ENCODE results near the gene TRERF1. TPM values are rescaled to one million over a fixed set of nuclear protein-coding genes. Genes with fewer than 3 reads are reported as not detected.

The TRERF1 gene
- total and polyA plus RNA-seq, 9 donors = 4.5 to 13.7 (median 7.8) TPM

DNA sequence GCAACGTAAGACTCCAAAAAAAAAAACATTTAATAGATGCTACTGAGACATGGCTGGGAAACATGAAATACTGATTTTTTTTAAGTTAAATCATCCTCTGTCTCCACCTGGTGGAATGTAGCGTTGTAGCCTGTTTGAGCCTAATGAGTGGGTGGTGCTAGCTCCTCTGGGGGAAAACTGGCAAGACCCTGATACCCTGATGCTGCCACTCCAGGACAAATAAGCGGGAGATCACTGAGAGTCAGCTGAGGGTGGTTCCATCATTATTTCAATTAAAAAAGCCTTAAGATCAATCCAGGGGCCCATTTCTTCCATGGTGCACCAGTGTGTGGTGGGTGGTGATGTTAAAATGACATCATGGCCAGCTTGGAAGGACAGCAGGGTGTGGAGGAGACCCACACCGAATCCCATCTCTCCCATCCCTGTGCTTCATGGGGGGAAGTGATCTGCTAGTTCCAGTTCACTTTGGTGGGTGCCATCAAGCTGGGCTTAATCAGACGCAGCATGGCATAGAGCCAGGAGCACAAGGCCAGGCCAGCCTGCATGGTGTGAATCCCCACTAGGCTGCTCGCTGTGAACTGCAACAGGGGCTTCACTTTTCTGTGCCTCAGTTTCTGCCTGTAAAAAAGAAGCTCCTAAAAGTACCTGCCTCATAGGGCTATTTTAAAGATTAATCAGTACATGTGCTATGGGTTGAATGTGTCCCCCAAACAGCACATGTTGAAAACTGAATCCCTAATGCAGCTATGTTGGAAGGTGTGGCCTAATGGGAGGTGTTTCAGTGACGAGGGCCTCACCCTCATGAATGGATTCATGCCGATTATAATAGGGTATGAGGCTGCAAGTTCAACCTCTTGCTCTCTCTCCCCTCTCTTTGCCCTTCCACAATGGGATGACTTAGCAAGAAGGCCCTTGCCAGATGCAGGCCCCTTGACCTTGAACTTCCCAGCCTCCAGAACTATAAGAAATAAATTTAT lies 221.1 kb downstream of the TRERF1 start:
- H3K4me3 ChIP-seq = no peak overlapping the region
- peaks cover 7% of the 10 kb centered on the region for H3K4me1 ChIP-seq (ENCODE audit: insufficient read depth)
- H3K9me3 ChIP-seq = no peaks in the 10 kb centered on the region
- TF ChIP-seq POLR2A (IDR thresholded peaks at IDR 0.05) (no peak), EP300 (IDR thresholded peaks at IDR 0.05) (no peak)
- TF ChIP-seq, protein P1, sequence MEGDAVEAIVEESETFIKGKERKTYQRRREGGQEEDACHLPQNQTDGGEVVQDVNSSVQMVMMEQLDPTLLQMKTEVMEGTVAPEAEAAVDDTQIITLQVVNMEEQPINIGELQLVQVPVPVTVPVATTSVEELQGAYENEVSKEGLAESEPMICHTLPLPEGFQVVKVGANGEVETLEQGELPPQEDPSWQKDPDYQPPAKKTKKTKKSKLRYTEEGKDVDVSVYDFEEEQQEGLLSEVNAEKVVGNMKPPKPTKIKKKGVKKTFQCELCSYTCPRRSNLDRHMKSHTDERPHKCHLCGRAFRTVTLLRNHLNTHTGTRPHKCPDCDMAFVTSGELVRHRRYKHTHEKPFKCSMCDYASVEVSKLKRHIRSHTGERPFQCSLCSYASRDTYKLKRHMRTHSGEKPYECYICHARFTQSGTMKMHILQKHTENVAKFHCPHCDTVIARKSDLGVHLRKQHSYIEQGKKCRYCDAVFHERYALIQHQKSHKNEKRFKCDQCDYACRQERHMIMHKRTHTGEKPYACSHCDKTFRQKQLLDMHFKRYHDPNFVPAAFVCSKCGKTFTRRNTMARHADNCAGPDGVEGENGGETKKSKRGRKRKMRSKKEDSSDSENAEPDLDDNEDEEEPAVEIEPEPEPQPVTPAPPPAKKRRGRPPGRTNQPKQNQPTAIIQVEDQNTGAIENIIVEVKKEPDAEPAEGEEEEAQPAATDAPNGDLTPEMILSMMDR (IDR thresholded peaks at IDR 0.05) = no peak
- 40 to 43% (median 41%) methylated on average over 8 of the region's 8 CpGs for WGBS, 3 donors
- no peaks in the 10 kb centered on the region for H3K27me3 ChIP-seq
- intact Hi-C loops (cut with DNase I) = no loop called here
- DNase-seq = peak in 3 of 5 donors; percentile 36 to 55 (median 54)
- no peaks in the 10 kb centered on the region for H3K36me3 ChIP-seq
- H3K27ac ChIP-seq = no peak overlapping the region

DNA sequence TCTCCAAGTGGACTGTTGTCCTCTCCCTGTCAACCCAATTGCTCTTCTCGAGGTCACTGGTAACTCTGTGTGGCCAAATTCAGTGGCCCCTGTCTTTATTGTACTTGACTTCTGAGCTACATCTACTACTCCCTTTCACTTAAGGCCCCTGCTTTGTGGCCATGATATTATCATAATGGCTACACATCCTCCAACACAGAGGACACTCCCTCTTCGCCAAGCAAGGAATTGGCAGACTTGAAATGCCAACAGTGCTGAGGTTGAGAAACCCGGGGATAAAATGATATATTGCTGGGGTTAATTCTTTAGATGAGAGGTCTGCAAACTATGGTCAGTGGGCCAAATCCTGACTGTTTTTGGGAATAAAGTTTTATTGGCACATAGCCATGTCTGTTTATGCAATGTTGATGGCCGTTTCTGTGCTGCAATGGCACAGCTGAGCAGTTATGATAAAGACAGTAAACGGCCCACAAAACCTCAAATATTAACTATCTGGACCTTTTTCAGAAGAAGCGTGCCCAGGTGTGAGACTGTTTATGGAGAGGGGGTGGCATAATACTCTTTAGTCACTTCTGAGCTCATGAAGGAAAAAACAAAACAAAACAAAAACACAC lies 222.1 kb downstream of the TRERF1 start:
- DNase-seq = no peak
- WGBS, 3 donors = 56 to 61% (median 59%) methylated on average over 6 of the region's 6 CpGs
- H3K4me1 ChIP-seq (ENCODE audit: insufficient read depth) = peaks cover 7% of the 10 kb centered on the region
- no peaks in the 10 kb centered on the region for H3K27me3 ChIP-seq
- no peak overlapping the region for H3K27ac ChIP-seq
- H3K36me3 ChIP-seq = no peaks in the 10 kb centered on the region
- H3K4me3 ChIP-seq = no peak overlapping the region
- intact Hi-C loops (cut with DNase I) = no loop called here
- TF ChIP-seq EP300 (IDR thresholded peaks at IDR 0.05) (no peak), POLR2A (IDR thresholded peaks at IDR 0.05) (no peak)
- TF ChIP-seq, protein P1 (IDR thresholded peaks at IDR 0.05) = no peak
- H3K9me3 ChIP-seq = no peaks in the 10 kb centered on the region

DNA sequence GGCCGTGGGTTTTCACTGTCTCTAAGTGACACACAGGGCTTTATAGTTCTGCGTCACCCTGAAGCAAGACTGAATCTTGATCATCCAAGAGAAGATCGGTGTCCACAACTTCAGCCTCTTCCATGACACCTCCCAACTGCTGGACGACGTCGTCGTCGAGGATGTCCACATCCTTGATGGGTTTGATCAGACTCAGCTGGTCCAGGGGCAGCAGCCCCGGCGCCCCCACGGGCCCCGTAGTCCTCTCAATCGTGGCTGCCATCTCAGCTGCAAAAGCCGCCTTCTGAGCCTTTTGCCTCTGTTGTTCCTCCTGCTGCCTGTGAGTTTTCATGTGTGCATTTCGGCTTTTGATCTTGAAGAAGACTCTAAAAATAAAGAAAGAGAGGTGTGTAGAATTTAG lies 223.4 kb downstream of the TRERF1 start:
- no peak overlapping the region for H3K4me3 ChIP-seq
- no peak overlapping the region for H3K27ac ChIP-seq
- 86 to 92% (median 87%) methylated on average over 15 of the region's 15 CpGs for whole genome bisulfite sequencing, 3 donors
- intact Hi-C loops (cut with DNase I) = no loop called here
- TF ChIP-seq POLR2A (IDR thresholded peaks at IDR 0.05) = no peak
- TF ChIP-seq, protein P1 (IDR thresholded peaks at IDR 0.05) = no peak
- TF ChIP-seq EP300 (IDR thresholded peaks at IDR 0.05) = no peak
- DNase-seq = no peak
- peaks cover 7% of the 10 kb centered on the region for H3K4me1 ChIP-seq (ENCODE audit: insufficient read depth)
- H3K9me3 ChIP-seq = no peaks in the 10 kb centered on the region
- H3K36me3 ChIP-seq = no peaks in the 10 kb centered on the region
- H3K27me3 ChIP-seq = no peaks in the 10 kb centered on the region

DNA sequence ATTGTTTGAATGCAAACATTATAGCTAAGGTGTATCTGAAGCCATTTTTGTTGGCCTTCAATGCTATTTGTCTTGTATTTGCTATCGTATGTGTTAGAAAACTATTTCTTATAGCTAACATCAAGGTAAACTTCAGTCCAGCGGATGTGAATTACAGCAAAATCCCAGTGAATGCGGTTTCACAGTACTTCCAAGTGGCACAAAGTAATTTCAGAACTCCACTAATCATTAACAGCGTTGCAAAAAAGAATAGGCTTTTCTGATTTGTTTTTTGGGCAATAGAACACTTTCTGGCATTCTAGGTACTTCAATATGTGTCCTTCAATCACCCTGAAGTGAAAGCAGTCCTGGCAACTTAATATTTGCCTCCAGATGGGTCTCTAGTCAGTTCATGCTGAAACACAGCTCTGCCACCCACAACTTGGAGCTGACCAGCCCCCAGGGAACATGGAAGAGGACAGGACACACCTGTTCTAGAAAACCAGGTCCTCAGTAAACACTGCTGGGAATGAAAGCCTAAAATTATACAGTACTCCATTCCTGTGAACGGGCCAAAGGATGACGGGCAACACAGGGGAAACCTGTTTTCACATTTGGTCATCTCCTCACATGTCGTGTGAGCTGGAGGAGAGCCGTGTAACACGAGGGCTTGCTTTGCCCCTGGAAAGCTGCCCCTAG lies 224.4 kb downstream of the TRERF1 start:
- no peak overlapping the region for H3K27ac ChIP-seq
- no peaks in the 10 kb centered on the region for H3K36me3 ChIP-seq
- H3K4me1 ChIP-seq (ENCODE audit: insufficient read depth) = peaks cover 7% of the 10 kb centered on the region
- H3K27me3 ChIP-seq = no peaks in the 10 kb centered on the region
- TF ChIP-seq EP300 (IDR thresholded peaks at IDR 0.05) (no peak), POLR2A (IDR thresholded peaks at IDR 0.05) (no peak)
- TF ChIP-seq, protein P1 (IDR thresholded peaks at IDR 0.05) = no peak
- H3K4me3 ChIP-seq = no peak overlapping the region
- DNase-seq = no peak
- no peaks in the 10 kb centered on the region for H3K9me3 ChIP-seq
- intact Hi-C loops (cut with DNase I) = no loop called here
- 81 to 88% (median 84%) methylated on average over 9 of the region's 9 CpGs for WGBS, 3 donors
